D721Med (cell line): ENCODE results near the gene COG3.

Experiments used
- DNase-seq: peaks from one replicate; pipeline ENCODE4 v3.0.0; 2011; ENCODE audit warnings: low spot score; ENCODE audit not compliant: insufficient read length
- FAIRE-seq: peaks from 2 replicates; lab custom pipeline; 2011; peaks lifted over from hg19 to GRCh38; lab: Jason Lieb, UNC
- TF ChIP-seq, protein P1 (sequence below): IDR thresholded peaks from 2 replicates; pipeline ENCODE4 v1.5.1; 2012; ENCODE audit warnings: mild to moderate bottlenecking, control low read depth; ENCODE audit not compliant: insufficient read depth; ENCODE audit errors: missing control alignments

The COG3 gene

GRCh38 chr13:45432737-45433380 is 31.9 kb upstream of the COG3 start:
- FAIRE-seq = no peak
- TF ChIP-seq, protein P1, sequence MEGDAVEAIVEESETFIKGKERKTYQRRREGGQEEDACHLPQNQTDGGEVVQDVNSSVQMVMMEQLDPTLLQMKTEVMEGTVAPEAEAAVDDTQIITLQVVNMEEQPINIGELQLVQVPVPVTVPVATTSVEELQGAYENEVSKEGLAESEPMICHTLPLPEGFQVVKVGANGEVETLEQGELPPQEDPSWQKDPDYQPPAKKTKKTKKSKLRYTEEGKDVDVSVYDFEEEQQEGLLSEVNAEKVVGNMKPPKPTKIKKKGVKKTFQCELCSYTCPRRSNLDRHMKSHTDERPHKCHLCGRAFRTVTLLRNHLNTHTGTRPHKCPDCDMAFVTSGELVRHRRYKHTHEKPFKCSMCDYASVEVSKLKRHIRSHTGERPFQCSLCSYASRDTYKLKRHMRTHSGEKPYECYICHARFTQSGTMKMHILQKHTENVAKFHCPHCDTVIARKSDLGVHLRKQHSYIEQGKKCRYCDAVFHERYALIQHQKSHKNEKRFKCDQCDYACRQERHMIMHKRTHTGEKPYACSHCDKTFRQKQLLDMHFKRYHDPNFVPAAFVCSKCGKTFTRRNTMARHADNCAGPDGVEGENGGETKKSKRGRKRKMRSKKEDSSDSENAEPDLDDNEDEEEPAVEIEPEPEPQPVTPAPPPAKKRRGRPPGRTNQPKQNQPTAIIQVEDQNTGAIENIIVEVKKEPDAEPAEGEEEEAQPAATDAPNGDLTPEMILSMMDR = no peak
- no peak for DNase-seq

- FAIRE-seq = no peak
- no peak for DNase-seq
- TF ChIP-seq, protein P1 = no peak
Observed at GRCh38 chr13:45433381-45433790, 31.4 kb upstream of the COG3 start.

DNA sequence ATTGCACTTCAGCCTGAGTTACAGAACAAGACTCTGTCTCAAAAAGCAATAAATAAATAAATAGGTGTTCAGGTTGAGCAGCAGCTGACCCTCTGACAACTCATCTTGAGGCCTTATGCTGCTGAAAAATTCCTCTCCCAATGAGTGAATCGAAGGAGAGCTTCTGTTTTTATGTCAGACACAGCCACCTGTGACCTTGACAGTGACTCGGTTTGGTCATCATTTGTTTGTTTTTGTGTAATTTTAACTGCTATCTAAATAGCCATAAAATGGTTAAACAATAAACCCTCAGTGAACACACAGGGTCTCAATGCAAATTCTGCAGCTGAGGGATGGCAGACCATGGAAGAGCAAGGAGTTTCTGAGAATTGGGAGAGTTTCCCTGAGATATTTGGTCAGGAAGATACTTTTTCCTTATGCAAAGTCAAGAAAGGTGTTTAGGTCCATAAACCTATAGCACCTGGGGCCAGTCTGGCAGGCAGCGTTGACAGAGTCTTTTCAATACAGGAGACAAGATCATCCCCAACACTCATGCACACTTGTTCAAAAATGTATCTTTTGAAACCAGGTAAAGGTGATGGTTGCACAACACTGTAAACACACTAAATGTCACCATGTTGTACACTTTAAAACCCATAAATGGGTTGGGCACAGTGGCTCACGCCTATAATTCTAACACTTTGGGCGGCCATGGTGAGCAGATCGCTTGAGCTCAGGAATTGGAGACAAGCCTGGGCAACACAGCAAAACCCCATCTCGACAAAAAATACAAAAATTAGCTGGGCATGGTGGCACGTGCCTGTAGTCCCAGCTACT is 30.0 kb upstream of the COG3 start:
- DNase-seq = no peak
- TF ChIP-seq, protein P1 = no peak
- no peak for FAIRE-seq

GRCh38 chr13:45436332-45436731 is 28.4 kb upstream of the COG3 start:
- no peak for DNase-seq
- TF ChIP-seq, protein P1 = no peak
- no peak for FAIRE-seq

- FAIRE-seq (no peak), DNase-seq (no peak)
- TF ChIP-seq, protein P1 = no peak
Observed at GRCh38 chr13:45436953-45437352, 27.8 kb upstream of the COG3 start.

DNA sequence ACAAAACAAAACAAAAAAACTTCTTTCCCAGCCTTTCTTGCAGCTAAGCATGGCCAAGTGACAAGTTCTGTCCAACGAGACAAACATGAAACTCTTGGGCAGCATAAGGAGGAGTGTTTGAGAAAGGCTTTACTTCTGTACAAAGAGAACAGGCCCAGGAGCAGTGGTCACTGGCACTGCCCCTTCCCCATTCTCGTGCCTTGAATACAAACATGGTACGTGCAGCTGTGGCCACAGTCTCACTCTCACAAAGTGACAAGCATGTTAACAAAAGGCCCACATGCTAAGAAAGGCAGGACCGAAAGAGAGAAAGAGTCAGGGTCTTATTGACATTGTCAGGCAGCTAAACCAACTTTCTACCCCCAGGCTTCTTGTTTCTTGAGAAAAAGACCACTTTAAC is 26.8 kb upstream of the COG3 start:
- TF ChIP-seq, protein P1 = no peak
- no peak for FAIRE-seq
- no peak for DNase-seq

- TF ChIP-seq, protein P1 = no peak
- DNase-seq = no peak
- FAIRE-seq = no peak
Observed at GRCh38 chr13:45439008-45439407, 25.7 kb upstream of the COG3 start.
